ENCODE results near the gene MEIOC.

GRCh38 chr17:44663095-44663494 is 6.8 kb downstream of the MEIOC start:
- TF ChIP-seq POLR2AphosphoS5 (IDR thresholded peaks at IDR 0.05; ENCODE audit: low read depth, low read length): no peak
- TF ChIP-seq TAF1 (IDR thresholded peaks at IDR 0.05; ENCODE audit: borderline replicate concordance, insufficient read depth, low read length): no peak
- TF ChIP-seq SIN3A (IDR thresholded peaks at IDR 0.05; ENCODE audit: borderline replicate concordance, insufficient read depth, low read length): no peak
- no peak for TF ChIP-seq REST (IDR thresholded peaks at IDR 0.05; ENCODE audit: insufficient read depth in 1 of 2, low read depth in 2 of 2, low read length in 2 of 2)
- TF ChIP-seq FOXP2 (optimal IDR thresholded peaks at IDR 0.05; ENCODE audit: borderline replicate concordance, extremely low read depth, extremely low read length, insufficient read depth): no peak

Data from PFSK-1 (cell line).